Gastrocnemius medialis (tissue), 4 donors: Measurements from ENCODE around the gene GPRIN3.

Experiments used
- POLR2A ChIP-seq, 2 donors: fragments of 450-650 bp; IDR thresholded peaks; one replicate each; pipeline ENCODE4 v1.6.1; 2017; ENCODE audit warnings: antibody characterized with exemption in 2 of 2, mild to moderate bottlenecking in 2 of 2, moderate library complexity in 2 of 2
- TF ChIP-seq, protein P1 (sequence below), 5 experiments: fragments of 450-650 bp in 3 of 5; fragments of 200-600 bp in 2 of 5; sonication (generic) in 2 of 5; IDR thresholded peaks in 4 of 5; conservative IDR thresholded peaks in 1 of 5; 1 replicate in 4 of 5; 2 replicates in 1 of 5; pipeline ENCODE4 v1.5.1; 2016 to 2019; ENCODE audit warnings: antibody characterized with exemption in 5 of 5, mild to moderate bottlenecking in 3 of 5, moderate library complexity in 3 of 5

DNA sequence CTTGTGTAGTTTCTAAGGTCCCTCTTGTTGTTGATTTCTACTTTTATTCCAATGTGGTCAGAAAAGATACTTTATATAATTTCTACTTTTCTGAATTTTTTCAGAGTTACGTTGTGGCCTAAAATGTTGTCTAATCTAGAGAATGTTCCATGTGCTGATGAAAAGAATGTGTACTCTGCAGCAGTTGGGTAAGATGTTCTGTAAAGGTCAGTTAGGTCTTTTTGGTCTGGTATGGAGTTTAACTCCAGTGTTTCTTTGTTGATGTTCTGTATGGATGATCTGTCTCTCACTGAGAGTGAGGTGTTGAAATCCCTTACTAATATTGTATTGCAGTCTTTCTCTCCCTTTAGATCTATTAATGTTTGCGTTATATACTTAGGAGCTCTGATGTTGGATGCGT is 37.0 kb upstream of the GPRIN3 start:
- TF ChIP-seq, protein P1, sequence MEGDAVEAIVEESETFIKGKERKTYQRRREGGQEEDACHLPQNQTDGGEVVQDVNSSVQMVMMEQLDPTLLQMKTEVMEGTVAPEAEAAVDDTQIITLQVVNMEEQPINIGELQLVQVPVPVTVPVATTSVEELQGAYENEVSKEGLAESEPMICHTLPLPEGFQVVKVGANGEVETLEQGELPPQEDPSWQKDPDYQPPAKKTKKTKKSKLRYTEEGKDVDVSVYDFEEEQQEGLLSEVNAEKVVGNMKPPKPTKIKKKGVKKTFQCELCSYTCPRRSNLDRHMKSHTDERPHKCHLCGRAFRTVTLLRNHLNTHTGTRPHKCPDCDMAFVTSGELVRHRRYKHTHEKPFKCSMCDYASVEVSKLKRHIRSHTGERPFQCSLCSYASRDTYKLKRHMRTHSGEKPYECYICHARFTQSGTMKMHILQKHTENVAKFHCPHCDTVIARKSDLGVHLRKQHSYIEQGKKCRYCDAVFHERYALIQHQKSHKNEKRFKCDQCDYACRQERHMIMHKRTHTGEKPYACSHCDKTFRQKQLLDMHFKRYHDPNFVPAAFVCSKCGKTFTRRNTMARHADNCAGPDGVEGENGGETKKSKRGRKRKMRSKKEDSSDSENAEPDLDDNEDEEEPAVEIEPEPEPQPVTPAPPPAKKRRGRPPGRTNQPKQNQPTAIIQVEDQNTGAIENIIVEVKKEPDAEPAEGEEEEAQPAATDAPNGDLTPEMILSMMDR (IDR thresholded peaks at IDR 0.05 in 4 of 5, conservative IDR thresholded peaks at IDR 0.05 in 1 of 5) = no peak
- no peak for TF ChIP-seq POLR2A (IDR thresholded peaks at IDR 0.05)
